Right atrium auricular region (tissue), 2 donors: ENCODE results near the gene PHF20. TPM values are rescaled to one million over a fixed set of nuclear protein-coding genes. Genes with fewer than 3 reads are reported as not detected.
A peak's percentile ranks its signal among the peaks of the same experiment; 100 is the strongest.
"Not testable (repeated sequence)": the region's sequence is repeated elsewhere in the genome, so short reads cannot be mapped to it uniquely, and the experiment has no call there.

Source experiments
- DNase-seq: peaks from one replicate; pipeline ENCODE4 v3.0.0-alpha.2; 2019; ENCODE audit warnings: low spot score
- H3K27ac ChIP-seq, 2 donors: fragments of 200-600 bp; sonication (generic); 1 replicate in 1 of 2; 2 replicates in 1 of 2; pipeline ENCODE4 v1.5.1; 2016 to 2019
- H3K27me3 ChIP-seq, 2 donors: fragments of 200-600 bp; sonication (generic); one replicate each; pipeline versions ENCODE4 v1.5.1 to v1.6.0; 2017 to 2019
- H3K36me3 ChIP-seq: fragments of 200-600 bp; sonication (generic); one replicate; pipeline ENCODE4 v1.5.1; 2016
- H3K4me1 ChIP-seq, 2 donors: fragments of 200-600 bp; sonication (generic); one replicate each; pipeline versions ENCODE4 v1.5.1 to v1.6.0; 2017 to 2019
- H3K4me3 ChIP-seq, 2 donors: fragments of 200-600 bp; sonication (generic); 1 replicate in 1 of 2; 2 replicates in 1 of 2; pipeline ENCODE4 v1.5.1; 2017 to 2019; ENCODE audit warnings: mild to moderate bottlenecking in 1 of 2, moderate library complexity in 1 of 2
- H3K9me3 ChIP-seq, 2 donors: fragments of 200-600 bp; sonication (generic); one replicate each; pipeline ENCODE4 v1.5.1; 2019
- total RNA-seq, 2 donors: library from RNA; depleted of rRNA; stranded (reverse); fragments of >200 nt; gene quantifications; one replicate each; pipeline ENCODE4 v1.1.0, GENCODE V29; 2016
- TF ChIP-seq, protein P1 (sequence below), 2 donors: fragments of 200-600 bp; sonication (generic); IDR thresholded peaks; one replicate each; pipeline ENCODE4 v1.5.1; 2019; ENCODE audit warnings: antibody characterized with exemption in 2 of 2

PHF20 gene
- total RNA-seq, 2 donors from 2014 or later = 29.7 to 34.7 TPM

DNA sequence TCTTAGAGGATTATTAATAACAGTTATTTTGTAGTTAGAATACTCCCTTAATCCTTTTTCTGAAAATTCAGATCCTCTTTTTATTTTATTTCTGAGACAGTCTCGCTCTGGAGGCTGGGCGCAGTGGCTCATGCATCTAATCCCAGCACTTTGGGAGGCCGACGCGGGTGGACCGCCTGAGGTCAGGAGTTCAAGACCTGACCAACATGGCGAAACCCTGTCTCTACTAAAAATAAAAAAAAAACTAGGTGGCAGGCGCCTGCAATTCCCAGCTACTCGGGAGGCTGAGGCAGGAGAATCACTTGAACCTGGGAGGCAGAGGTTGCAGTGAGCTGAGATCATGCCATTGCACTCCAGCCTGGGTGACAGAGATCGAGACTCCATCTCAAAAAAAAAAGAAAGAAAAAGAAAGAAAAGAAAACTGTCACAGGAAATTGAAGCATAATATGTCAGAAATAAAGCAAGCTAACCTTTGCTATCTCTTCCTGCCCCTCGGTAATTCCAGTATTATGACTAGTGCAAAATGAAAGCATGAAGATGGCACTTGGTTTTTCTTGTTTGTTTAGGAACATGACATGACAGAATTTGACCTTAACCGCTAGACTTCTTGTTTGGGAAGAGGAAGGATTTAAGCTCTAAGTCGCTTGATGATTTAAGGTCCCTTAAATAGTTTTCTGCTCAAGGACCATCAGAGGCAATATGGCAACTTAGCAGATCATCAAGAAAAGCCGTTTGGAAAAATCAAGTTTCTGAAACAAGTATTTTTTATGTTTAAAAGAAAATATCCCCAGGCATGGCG is 27.9 kb upstream of the PHF20 start:
- Histone ChIP-seq H3K27me3 (no peaks in the 10 kb centered on the region), H3K9me3 (no peaks in the 10 kb centered on the region), H3K4me1 (peaks cover 0 to 26% of the 10 kb centered on the region in 2 donors), H3K27ac (peak overlapping the region; percentile 94 to 95), H3K4me3 (peak overlapping the region in 1 of 2 donors; percentile 4), H3K36me3 (peaks cover 19% of the 10 kb centered on the region)
- TF ChIP-seq, protein P1, sequence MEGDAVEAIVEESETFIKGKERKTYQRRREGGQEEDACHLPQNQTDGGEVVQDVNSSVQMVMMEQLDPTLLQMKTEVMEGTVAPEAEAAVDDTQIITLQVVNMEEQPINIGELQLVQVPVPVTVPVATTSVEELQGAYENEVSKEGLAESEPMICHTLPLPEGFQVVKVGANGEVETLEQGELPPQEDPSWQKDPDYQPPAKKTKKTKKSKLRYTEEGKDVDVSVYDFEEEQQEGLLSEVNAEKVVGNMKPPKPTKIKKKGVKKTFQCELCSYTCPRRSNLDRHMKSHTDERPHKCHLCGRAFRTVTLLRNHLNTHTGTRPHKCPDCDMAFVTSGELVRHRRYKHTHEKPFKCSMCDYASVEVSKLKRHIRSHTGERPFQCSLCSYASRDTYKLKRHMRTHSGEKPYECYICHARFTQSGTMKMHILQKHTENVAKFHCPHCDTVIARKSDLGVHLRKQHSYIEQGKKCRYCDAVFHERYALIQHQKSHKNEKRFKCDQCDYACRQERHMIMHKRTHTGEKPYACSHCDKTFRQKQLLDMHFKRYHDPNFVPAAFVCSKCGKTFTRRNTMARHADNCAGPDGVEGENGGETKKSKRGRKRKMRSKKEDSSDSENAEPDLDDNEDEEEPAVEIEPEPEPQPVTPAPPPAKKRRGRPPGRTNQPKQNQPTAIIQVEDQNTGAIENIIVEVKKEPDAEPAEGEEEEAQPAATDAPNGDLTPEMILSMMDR (IDR thresholded peaks at IDR 0.05) = no peak
- DNase-seq = no peak

DNA sequence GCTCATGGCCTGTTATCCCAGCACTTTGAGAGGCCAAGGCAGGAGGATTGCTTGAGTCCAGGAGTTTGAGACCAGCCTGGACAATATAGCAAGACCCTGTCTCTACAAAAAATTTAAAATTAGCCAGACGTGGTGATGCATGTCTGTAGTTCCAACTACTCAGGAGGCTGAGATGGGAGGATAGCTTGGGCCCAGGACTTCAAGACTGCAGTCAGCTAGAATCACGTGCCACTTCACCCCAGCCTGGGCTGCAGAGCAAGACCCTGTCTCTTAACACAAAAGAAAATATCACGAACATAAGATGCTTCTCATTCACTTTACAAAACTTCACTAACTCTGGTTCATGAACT is 27.3 kb upstream of the PHF20 start:
- H3K4me3 ChIP-seq, DNase-seq, H3K27me3 ChIP-seq, H3K9me3 ChIP-seq: not testable (repeated sequence)
- Histone ChIP-seq H3K27ac (peak overlapping the region; percentile 94 to 95), H3K36me3 (peaks cover 14% of the 10 kb centered on the region), H3K4me1 (peaks cover 0 to 20% of the 10 kb centered on the region in 2 donors)

DNA sequence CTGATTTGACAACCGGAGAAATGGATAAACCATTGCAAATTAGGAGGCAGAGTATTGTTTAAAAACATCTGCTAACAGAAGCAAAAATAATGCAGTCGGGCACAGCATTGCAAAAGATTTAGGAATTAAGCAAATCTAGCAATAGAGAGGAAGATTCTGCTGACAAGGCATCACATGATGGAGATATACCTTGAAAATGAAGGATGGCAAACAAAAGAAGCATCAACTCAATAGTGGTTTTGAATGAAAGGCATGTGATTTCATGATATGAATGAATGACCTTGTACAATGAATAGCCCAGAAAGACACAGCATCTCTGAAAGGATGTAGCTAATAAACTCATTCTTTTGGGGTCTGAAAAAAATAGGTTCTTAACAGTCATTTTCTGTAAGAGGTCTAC is 21.2 kb upstream of the PHF20 start:
- TF ChIP-seq, protein P1 (IDR thresholded peaks at IDR 0.05) = no peak
- Histone ChIP-seq H3K4me3 (no peak overlapping the region), H3K4me1 (no peaks in the 10 kb centered on the region), H3K9me3 (no peaks in the 10 kb centered on the region), H3K36me3 (no peaks in the 10 kb centered on the region), H3K27ac (no peak overlapping the region), H3K27me3 (no peaks in the 10 kb centered on the region)
- DNase-seq = no peak

DNA sequence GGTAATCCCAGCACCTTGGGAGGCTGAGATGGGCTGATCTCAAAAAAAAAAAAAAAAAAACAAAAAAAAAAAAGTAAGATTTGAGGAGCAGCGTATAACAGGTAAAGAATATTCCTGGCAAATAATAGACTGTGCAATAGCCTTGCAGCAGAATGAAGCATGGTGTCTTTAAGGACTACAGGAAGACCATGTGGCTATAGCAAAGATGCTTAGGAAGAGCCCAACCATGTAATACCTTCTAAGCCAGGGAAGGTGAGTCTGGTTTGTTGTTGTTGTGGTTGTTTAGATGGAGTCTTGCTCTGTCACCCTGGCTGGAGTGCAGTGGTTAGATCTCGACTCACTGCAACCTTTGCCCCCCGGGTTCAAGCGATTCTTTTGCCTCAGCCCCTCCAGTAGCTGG is 15.4 kb upstream of the PHF20 start:
- H3K9me3 ChIP-seq = no peaks in the 10 kb centered on the region
- no peaks in the 10 kb centered on the region for H3K36me3 ChIP-seq
- H3K4me1 ChIP-seq = no peaks in the 10 kb centered on the region
- H3K27ac ChIP-seq = no peak overlapping the region
- H3K4me3 ChIP-seq = no peak overlapping the region
- no peaks in the 10 kb centered on the region for H3K27me3 ChIP-seq
- no peak for DNase-seq
- TF ChIP-seq, protein P1 (IDR thresholded peaks at IDR 0.05) = no peak

DNA sequence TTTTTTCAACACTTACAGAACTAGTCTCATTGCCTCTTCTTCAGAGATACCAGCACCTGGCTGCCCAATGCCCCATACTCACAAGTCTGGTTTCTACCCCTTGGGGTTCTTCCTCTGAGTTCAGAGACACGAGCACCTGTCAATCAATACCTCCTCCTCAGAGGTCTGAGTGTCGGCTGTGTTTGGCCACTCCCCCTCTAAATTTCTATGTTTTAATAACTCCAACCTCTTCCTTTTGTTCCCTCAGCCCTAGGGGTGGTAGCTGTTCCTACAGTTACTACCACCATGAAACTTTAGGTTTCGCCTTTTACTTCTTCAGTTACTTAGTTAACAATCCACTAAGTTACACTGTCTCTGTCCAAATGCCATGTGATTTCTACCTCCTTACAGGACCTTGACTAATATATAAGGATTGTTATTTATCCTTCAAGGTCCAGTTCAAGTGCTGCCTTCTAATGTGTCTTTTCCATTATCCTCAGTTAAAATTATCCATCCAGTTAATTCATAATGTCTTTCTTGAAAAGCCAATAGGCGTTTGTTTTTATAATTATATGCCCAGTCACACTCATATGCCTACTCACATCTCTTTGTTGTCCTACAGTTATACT is 14.6 kb upstream of the PHF20 start:
- Histone ChIP-seq H3K36me3 (no peaks in the 10 kb centered on the region), H3K4me3 (no peak overlapping the region), H3K4me1 (no peaks in the 10 kb centered on the region), H3K9me3 (no peaks in the 10 kb centered on the region), H3K27ac (no peak overlapping the region), H3K27me3 (no peaks in the 10 kb centered on the region)
- TF ChIP-seq, protein P1 (IDR thresholded peaks at IDR 0.05) = no peak
- peak; percentile 23 for DNase-seq

DNA sequence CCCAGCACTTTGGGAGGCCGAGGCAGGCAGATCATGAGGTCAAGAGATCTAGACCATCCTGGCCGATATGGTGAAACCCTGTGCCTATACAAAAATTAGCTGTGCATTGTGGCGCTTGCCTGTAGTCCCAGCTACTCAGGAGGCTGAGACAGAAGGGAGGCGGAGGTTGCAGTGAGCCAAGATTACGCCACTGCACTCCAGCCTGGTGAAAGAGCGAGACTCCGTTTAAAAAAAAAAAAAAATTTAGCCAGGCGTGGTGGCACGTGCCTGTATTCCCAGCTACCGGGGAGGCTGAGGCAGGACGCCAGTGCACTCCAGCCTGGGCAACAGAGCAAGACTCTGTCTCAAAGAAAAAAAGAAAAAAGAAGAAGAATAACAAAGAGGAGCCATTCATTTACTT is 10.3 kb upstream of the PHF20 start:
- not testable (repeated sequence) for H3K4me1 ChIP-seq, H3K9me3 ChIP-seq, H3K4me3 ChIP-seq, H3K36me3 ChIP-seq, DNase-seq, H3K27ac ChIP-seq, H3K27me3 ChIP-seq
